Measurements from ENCODE around the gene CUTC. TPM values are rescaled to one million over a fixed set of nuclear protein-coding genes. Genes with fewer than 3 reads are reported as not detected.
A peak's percentile ranks its signal among the peaks of the same experiment; 100 is the strongest.

Gene CUTC
- total and polyA plus RNA-seq, 4 donors, result 13.0 to 24.7 (median 20.6) TPM

DNA sequence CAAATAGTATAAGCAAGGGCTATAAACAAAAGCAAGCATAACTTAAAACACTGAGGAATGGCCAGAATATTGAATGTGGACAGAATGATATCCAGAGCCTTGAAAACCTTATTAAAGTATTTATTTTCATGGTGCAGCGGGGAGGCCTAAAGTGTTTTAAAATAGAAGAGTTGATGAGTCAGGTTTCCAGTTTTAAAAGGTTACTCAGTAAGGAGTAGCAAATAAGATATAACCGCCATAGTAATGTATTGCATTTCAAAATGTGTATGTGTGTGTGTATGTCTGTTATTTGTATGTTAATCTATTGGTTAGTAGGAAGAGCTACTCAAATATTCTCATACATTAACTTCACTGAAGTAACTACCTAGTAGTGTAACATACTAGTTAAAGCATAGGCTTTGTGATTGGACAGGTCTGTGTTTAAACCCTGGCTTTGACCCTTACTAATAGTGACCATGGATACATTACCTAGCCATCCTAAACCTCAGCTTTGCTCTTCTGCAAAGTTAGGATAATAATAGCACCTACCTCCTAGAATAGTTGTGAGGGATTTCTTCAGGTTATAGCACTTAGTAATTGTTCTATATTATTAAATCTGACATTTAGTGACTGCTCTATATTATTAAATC lies 16.9 kb downstream of the CUTC start:
- TF ChIP-seq CTCF (IDR thresholded peaks at IDR 0.05; ENCODE audit: control extremely low read depth, extremely low read depth), result no peak
- Histone ChIP-seq H3K27ac (ENCODE audit: low read depth in 1 of 2, low read length in 1 of 2) (peak overlapping the region in 1 of 2 donors; percentile 17), H3K9me3 (ENCODE audit: control insufficient read depth in 4 of 4, insufficient read depth in 3 of 4, low read length in 3 of 4) (no peaks in the 10 kb centered on the region), H3K36me3 (ENCODE audit: control insufficient read depth in 4 of 4, insufficient read depth in 4 of 4, low read length in 4 of 4) (peaks cover 13 to 25% (median 19%) of the 10 kb centered on the region in 4 donors), H3K27me3 (ENCODE audit: control insufficient read depth in 3 of 3, insufficient read depth in 3 of 3, low read length in 2 of 3) (no peaks in the 10 kb centered on the region), H3K9ac (ENCODE audit: insufficient read depth in 1 of 2, low read length in 2 of 2) (no peak overlapping the region), H3K4me1 (ENCODE audit: control insufficient read depth in 5 of 5, insufficient read depth in 5 of 5, low read length in 5 of 5) (peaks cover 0 to 6% (median 0%) of the 10 kb centered on the region in 5 donors), H3K4me3 (no peak overlapping the region)
- no peak for ATAC-seq (ENCODE audit: insufficient read depth, low FRiP score)
- DNase-seq, result no peak
- 95 to 99% methylated on average over 2 of the region's 2 CpGs for WGBS, 2 donors

DNA sequence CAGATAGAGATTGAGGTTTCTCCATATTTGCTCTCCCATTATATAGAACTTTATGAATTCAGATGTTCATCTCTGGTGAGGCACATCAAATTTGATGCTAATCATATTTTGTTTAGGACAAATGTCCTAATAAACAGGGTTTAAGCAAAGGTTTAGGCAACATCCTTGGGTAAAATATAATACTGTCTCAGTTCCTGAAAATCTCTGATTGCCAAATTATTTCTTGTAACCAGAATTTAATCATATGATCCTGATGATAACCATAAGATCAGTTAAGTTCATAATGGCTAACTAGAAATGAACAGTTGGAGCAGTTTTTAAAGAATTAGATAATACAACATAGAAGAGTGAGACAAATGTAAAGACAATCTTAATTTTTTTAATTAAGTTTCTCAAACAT lies 18.6 kb downstream of the CUTC start:
- H3K9me3 ChIP-seq (ENCODE audit: control insufficient read depth in 4 of 4, insufficient read depth in 3 of 4, low read length in 3 of 4), result no peaks in the 10 kb centered on the region
- H3K4me3 ChIP-seq, result no peak overlapping the region
- H3K36me3 ChIP-seq (ENCODE audit: control insufficient read depth in 4 of 4, insufficient read depth in 4 of 4, low read length in 4 of 4), result peaks cover 8 to 27% (median 20%) of the 10 kb centered on the region in 4 donors
- H3K27ac ChIP-seq (ENCODE audit: low read depth in 1 of 2, low read length in 1 of 2), result no peak overlapping the region
- ATAC-seq (ENCODE audit: insufficient read depth, low FRiP score), result no peak
- H3K9ac ChIP-seq (ENCODE audit: insufficient read depth in 1 of 2, low read length in 2 of 2), result no peak overlapping the region
- TF ChIP-seq CTCF (IDR thresholded peaks at IDR 0.05; ENCODE audit: control extremely low read depth, extremely low read depth), result no peak
- no peaks in the 10 kb centered on the region for H3K27me3 ChIP-seq (ENCODE audit: control insufficient read depth in 3 of 3, insufficient read depth in 3 of 3, low read length in 2 of 3)
- DNase-seq, result no peak
- H3K4me1 ChIP-seq (ENCODE audit: control insufficient read depth in 5 of 5, insufficient read depth in 5 of 5, low read length in 5 of 5), result peaks cover 0 to 6% (median 0%) of the 10 kb centered on the region in 5 donors

DNA sequence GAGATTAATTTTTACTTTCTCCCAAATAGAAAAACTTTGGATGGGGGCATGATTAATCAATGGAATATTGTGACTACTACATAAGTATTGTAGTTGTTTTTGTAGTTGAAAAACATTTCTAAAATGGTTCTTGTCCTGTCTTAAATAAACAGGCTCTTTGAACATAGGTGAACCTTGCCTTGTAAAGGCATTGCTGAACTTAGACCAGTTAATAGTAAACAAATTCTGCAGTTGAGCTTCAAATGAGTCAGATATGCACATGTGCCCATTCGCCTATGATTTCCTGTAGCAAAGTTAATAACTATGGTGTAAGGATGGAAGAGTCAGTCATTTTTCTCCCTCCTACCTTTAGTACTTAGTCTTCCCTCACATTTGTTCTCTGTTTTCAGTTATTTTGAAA lies 22.6 kb downstream of the CUTC start:
- H3K9me3 ChIP-seq (ENCODE audit: control insufficient read depth in 4 of 4, insufficient read depth in 3 of 4, low read length in 3 of 4), result no peaks in the 10 kb centered on the region
- no peak overlapping the region for H3K4me3 ChIP-seq
- H3K4me1 ChIP-seq (ENCODE audit: control insufficient read depth in 5 of 5, insufficient read depth in 5 of 5, low read length in 5 of 5), result peaks cover 0 to 13% (median 0%) of the 10 kb centered on the region in 5 donors
- no peak for DNase-seq
- no peak overlapping the region for H3K9ac ChIP-seq (ENCODE audit: insufficient read depth in 1 of 2, low read length in 2 of 2)
- peaks cover 4 to 26% (median 14%) of the 10 kb centered on the region in 4 donors for H3K36me3 ChIP-seq (ENCODE audit: control insufficient read depth in 4 of 4, insufficient read depth in 4 of 4, low read length in 4 of 4)
- ATAC-seq (ENCODE audit: insufficient read depth, low FRiP score), result no peak
- H3K27ac ChIP-seq (ENCODE audit: low read depth in 1 of 2, low read length in 1 of 2), result no peak overlapping the region
- H3K27me3 ChIP-seq (ENCODE audit: control insufficient read depth in 3 of 3, insufficient read depth in 3 of 3, low read length in 2 of 3), result no peaks in the 10 kb centered on the region
- WGBS, 2 donors, result 94 to 96% methylated on average over 1 of the region's 1 CpG
- no peak for TF ChIP-seq CTCF (IDR thresholded peaks at IDR 0.05; ENCODE audit: control extremely low read depth, extremely low read depth)

GRCh38 chr10:99756159-99756558 lies 24.1 kb downstream of the CUTC start:
- H3K27ac ChIP-seq (ENCODE audit: low read depth in 1 of 2, low read length in 1 of 2), result no peak overlapping the region
- peaks cover 0 to 5% (median 0%) of the 10 kb centered on the region in 4 donors for H3K9me3 ChIP-seq (ENCODE audit: control insufficient read depth in 4 of 4, insufficient read depth in 3 of 4, low read length in 3 of 4)
- 96% methylated on average over 1 of the region's 1 CpG for WGBS, 2 donors
- H3K4me3 ChIP-seq, result no peak overlapping the region
- H3K36me3 ChIP-seq (ENCODE audit: control insufficient read depth in 4 of 4, insufficient read depth in 4 of 4, low read length in 4 of 4), result peaks cover 12 to 32% (median 16%) of the 10 kb centered on the region in 4 donors
- H3K27me3 ChIP-seq (ENCODE audit: control insufficient read depth in 3 of 3, insufficient read depth in 3 of 3, low read length in 2 of 3), result no peaks in the 10 kb centered on the region
- no peak for ATAC-seq (ENCODE audit: insufficient read depth, low FRiP score)
- DNase-seq, result no peak
- H3K4me1 ChIP-seq (ENCODE audit: control insufficient read depth in 5 of 5, insufficient read depth in 5 of 5, low read length in 5 of 5), result peaks cover 0 to 13% (median 0%) of the 10 kb centered on the region in 5 donors
- TF ChIP-seq CTCF (IDR thresholded peaks at IDR 0.05; ENCODE audit: control extremely low read depth, extremely low read depth), result no peak
- H3K9ac ChIP-seq (ENCODE audit: insufficient read depth in 1 of 2, low read length in 2 of 2), result no peak overlapping the region

All from lung (tissue), 12 donors.